ENCODE measurements around the gene UNC93A.
"Not testable (repeated sequence)": the region's sequence is repeated elsewhere in the genome, so short reads cannot be mapped to it uniquely, and the experiment has no call there.

Gene UNC93A

GRCh38 chr6:167290786-167291622 lies at the start of gene UNC93A:
Gene UNC93A (plus strand): TSS chr6:167291315. CDS start chr6:167291490, 175 bp downstream.
- no peak for FAIRE-seq

- FAIRE-seq: not testable (repeated sequence)
These were observed 49.6 kb upstream of the UNC93A start for GRCh38 chr6:167241321-167242134.

GRCh38 chr6:167242135-167242506 lies 49.0 kb upstream of the UNC93A start:
- not testable (repeated sequence) for FAIRE-seq

GRCh38 chr6:167242511-167243051 lies 48.5 kb upstream of the UNC93A start:
- not testable (repeated sequence) for FAIRE-seq

- FAIRE-seq: no peak
These were observed 46.8 kb upstream of the UNC93A start for GRCh38 chr6:167244064-167244960.

GRCh38 chr6:167244991-167245390 lies 46.1 kb upstream of the UNC93A start:
- no peak for FAIRE-seq

- FAIRE-seq: no peak
These were observed 45.5 kb upstream of the UNC93A start for GRCh38 chr6:167245591-167245990.

GRCh38 chr6:167247814-167248595 lies 43.1 kb upstream of the UNC93A start:
- FAIRE-seq: no peak

- not testable (repeated sequence) for FAIRE-seq
These were observed 42.1 kb upstream of the UNC93A start for GRCh38 chr6:167248878-167249455.

GRCh38 chr6:167252271-167252670 lies 38.8 kb upstream of the UNC93A start:
- no peak for FAIRE-seq

GRCh38 chr6:167255918-167256553 lies 35.1 kb upstream of the UNC93A start:
- no peak for FAIRE-seq

- no peak for FAIRE-seq
These were observed 32.5 kb upstream of the UNC93A start for GRCh38 chr6:167258646-167259045.

GRCh38 chr6:167266057-167266829 lies 24.9 kb upstream of the UNC93A start:
- not testable (repeated sequence) for FAIRE-seq

GRCh38 chr6:167266830-167267555 lies 24.1 kb upstream of the UNC93A start:
- no peak for FAIRE-seq

- not testable (repeated sequence) for FAIRE-seq
These were observed 23.6 kb upstream of the UNC93A start for GRCh38 chr6:167267556-167267898.

GRCh38 chr6:167267921-167268401 lies 23.2 kb upstream of the UNC93A start:
- no peak for FAIRE-seq

- FAIRE-seq: no peak
These were observed 22.3 kb upstream of the UNC93A start for GRCh38 chr6:167268683-167269280.

- FAIRE-seq: no peak
These were observed 20.4 kb upstream of the UNC93A start for GRCh38 chr6:167270499-167271311.
